Measurements from ENCODE around the gene NDEL1. TPM values are rescaled to one million over a fixed set of nuclear protein-coding genes. Genes with fewer than 3 reads are reported as not detected.

The NDEL1 gene, protein sequence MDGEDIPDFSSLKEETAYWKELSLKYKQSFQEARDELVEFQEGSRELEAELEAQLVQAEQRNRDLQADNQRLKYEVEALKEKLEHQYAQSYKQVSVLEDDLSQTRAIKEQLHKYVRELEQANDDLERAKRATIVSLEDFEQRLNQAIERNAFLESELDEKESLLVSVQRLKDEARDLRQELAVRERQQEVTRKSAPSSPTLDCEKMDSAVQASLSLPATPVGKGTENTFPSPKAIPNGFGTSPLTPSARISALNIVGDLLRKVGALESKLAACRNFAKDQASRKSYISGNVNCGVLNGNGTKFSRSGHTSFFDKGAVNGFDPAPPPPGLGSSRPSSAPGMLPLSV
- 52.4 and 57.3 TPM in 2 replicates for total RNA-seq

DNA sequence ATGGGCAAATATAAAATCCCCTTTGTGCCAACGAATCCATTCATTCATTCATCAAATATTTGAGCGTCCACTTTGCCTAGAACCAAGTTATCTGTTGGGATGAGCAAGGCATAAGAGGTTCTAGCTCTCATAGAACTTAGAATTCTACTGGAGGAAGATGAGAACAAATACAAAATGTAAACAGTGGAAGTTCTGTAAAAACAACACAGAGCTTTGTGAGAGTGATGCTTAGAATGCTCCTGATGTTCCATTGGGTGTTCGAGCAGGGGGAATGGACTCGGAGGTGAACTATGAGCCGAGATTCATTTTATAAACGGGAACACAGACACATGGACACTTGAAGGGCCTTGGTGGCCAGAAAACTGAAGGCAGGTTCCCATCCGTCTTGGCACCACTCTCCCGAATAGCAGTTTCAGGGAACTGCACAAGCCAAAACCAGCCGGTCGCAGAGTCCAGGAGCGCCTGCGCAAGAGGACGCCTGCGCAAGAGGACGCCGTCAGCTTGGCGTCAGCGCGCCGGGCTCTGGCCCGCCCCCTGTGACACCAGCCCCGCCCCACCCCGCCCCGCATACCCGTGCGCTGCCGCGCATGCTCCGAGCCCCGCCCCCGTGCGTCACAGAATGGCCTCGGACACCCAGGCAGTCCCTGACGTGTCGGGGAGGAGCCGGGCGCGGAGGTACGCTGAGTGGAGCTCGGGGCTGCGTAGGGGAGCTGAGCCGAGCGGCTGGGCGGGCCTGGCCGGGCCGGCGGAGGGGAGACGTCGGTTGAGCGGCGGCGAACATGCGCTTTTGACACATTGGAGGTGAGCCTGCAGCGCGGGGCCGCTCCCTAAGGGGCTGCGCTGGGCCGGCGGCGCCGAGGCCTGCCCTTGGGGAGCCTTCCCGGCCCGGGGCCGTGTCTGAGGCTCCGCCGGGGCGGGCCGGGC is at the start of gene NDEL1:
Gene NDEL1, plus strand, starts transcription at position 640 of the 924 bp plus-strand sequence. CDS start 8,388 bp downstream, outside the sequence.

DNA sequence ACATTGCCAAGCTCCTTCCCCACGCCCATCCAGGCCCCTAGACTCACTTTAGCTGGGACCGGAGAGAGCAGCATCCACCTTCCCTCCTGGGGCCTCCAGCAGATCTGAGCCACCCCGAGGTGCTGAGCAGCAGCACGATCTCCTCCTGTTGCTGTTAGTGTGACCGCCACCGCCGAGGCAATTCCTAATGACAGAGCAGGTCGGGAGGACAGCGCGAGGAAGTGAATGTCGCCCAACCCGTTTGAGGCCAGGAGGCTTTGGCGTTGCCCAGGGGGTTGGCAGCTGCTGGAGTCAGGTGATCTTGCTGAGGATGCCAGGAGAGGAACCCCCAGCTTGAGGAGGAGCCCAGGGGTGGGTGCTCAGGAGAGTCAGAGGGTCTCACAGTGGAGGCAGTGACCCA is 38.0 kb upstream of the NDEL1 start, which contains the start of gene RNF222:
Gene RNF222, minus strand, starts transcription at position 192 of the 400 bp plus-strand sequence. CDS start 4,366 bp downstream, outside the sequence.

Other genes starting within 250 kb of the NDEL1 start
- gene BORCS6, start 245.7 kb upstream of the NDEL1 start, total RNA-seq, result 6.9 and 7.6 TPM in 2 replicates
- gene AURKB, start 225.3 kb upstream of the NDEL1 start, total RNA-seq, result 4.2 and 45.6 TPM in 2 replicates
- 3.8 and 4.8 TPM in 2 replicates for gene CTC1, start 187.8 kb upstream of the NDEL1 start, total RNA-seq
- gene PFAS, start 186.6 kb upstream of the NDEL1 start, total RNA-seq, result 9.9 and 51.4 TPM in 2 replicates
- gene RANGRF, start 147.2 kb upstream of the NDEL1 start, total RNA-seq, result 5.4 and 20.1 TPM in 2 replicates
- 0.19 and 0.56 TPM in 2 replicates for gene SLC25A35, start 140.5 kb upstream of the NDEL1 start, total RNA-seq
- under 0.01 TPM in 1 of 2 replicates, not detected in the other for gene ARHGEF15, start 125.6 kb upstream of the NDEL1 start, total RNA-seq
- gene ODF4, start 96.0 kb upstream of the NDEL1 start, total RNA-seq, result not detected in 2 replicates
- 3,937 and 4,229 TPM in 2 replicates for gene RPL26, start 52.7 kb upstream of the NDEL1 start, total RNA-seq
- gene RNF222, start 38.1 kb upstream of the NDEL1 start, total RNA-seq, result not detected in 2 replicates
- 76.9 and 187 TPM in 2 replicates for gene MYH10, start 194.8 kb downstream of the NDEL1 start, total RNA-seq

All from regular cardiac myocyte (primary cell).